ENCODE results near the gene TPPP2.

- TF ChIP-seq EP300 (IDR thresholded peaks at IDR 0.05) (no peak), POLR2A (IDR thresholded peaks at IDR 0.05) (no peak), POLR2AphosphoS5 (IDR thresholded peaks at IDR 0.05) (no peak)
- TF ChIP-seq, protein P1, sequence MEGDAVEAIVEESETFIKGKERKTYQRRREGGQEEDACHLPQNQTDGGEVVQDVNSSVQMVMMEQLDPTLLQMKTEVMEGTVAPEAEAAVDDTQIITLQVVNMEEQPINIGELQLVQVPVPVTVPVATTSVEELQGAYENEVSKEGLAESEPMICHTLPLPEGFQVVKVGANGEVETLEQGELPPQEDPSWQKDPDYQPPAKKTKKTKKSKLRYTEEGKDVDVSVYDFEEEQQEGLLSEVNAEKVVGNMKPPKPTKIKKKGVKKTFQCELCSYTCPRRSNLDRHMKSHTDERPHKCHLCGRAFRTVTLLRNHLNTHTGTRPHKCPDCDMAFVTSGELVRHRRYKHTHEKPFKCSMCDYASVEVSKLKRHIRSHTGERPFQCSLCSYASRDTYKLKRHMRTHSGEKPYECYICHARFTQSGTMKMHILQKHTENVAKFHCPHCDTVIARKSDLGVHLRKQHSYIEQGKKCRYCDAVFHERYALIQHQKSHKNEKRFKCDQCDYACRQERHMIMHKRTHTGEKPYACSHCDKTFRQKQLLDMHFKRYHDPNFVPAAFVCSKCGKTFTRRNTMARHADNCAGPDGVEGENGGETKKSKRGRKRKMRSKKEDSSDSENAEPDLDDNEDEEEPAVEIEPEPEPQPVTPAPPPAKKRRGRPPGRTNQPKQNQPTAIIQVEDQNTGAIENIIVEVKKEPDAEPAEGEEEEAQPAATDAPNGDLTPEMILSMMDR (IDR thresholded peaks at IDR 0.05), result no peak
Observed at GRCh38 chr14:20989471-20989786, 40.6 kb upstream of the TPPP2 start.
